Right hindlimb (tissue), 1 donor: ENCODE results near the gene RNF123.
"Not testable (repeated sequence)": the region's sequence is repeated elsewhere in the genome, so short reads cannot be mapped to it uniquely, and the experiment has no call there.

Source experiments
- DNase-seq: peaks from one replicate; pipeline ENCODE4 v3.0.0-alpha.2; 2018

Gene RNF123

DNA sequence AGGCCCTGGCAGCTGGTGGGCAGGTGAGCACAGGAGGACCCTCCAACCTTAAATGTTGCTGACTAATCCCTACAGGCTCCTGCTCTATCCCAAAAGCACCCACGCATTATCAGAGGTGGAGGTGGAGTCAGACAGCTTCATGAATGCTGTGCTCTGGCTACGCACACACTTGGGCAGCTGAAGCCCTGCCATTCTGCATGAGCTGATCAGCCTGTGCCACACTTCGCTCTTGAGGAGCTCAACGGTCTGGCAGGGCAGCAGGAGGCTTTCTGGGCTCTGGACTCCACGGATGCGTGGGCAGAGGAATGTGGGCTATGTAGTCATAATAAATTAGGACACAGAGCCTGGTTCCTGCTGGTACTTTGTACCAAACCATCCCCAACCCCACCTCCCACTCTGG is 6.2 kb upstream of the RNF123 start:
- DNase-seq: no peak

GRCh38 chr3:49684453-49684852 is 4.9 kb upstream of the RNF123 start:
- not testable (repeated sequence) for DNase-seq

DNA sequence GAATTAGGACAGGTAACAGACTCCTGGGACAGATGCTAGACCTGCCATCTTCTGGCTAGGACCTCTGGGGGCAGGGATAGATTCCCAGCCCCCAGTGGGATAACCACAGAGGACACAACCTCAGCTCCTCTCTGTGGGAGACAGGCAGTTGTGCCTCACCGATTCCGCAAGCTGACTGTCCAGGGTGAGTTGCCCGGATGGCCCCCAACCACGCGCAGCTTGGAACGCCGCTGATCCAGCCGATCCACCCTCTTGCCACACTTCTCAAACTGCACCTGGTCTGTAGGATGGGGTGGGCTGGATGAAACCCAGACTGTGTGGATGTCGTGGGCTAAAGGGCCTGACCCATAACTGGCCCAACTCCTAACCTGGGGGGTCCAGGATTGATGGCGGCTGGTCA is 4.3 kb upstream of the RNF123 start:
- DNase-seq: not testable (repeated sequence)

DNA sequence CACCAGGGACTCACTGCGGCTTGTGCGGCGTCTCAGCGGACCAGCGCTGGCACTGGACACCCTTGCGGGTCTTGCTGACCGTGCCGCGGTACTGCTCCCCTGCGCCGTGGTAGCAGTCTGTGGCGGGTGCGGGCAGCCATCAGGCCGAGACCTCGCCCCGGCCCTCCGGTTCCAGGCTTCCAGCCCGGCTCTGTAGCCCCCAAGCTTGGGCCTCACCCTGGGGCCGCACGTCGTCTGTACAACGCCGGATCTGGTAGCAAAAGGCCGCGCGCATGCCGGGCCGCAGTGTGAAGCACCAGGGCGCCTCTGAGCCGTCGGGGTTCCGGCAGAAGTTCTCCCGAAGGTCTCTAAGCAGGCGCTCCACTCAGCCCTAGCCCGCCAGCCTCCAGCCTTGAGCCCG is 3.5 kb upstream of the RNF123 start:
- DNase-seq: not testable (repeated sequence)

DNA sequence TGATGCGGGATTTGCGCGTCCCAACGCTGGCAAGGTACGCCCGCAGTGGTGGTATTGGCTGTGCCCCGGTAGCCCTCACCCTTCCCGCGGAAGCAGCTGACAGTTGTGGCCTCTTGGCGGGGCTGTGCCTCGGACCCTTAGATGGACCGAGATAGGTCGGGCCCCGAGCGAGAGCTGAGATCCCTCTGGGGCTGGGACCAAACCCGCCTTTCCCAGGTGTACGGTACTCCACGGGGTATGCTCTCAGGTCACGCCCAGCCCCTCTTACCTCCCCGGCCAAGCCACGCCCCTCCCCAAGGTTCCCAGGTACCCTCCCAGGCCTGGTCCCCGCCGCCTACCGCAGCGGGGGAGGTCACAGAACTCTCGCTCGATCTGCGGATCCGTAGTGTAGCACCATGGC is 3.0 kb upstream of the RNF123 start:
- not testable (repeated sequence) for DNase-seq

GRCh38 chr3:49686769-49687423 is 2.5 kb upstream of the RNF123 start:
- not testable (repeated sequence) for DNase-seq

DNA sequence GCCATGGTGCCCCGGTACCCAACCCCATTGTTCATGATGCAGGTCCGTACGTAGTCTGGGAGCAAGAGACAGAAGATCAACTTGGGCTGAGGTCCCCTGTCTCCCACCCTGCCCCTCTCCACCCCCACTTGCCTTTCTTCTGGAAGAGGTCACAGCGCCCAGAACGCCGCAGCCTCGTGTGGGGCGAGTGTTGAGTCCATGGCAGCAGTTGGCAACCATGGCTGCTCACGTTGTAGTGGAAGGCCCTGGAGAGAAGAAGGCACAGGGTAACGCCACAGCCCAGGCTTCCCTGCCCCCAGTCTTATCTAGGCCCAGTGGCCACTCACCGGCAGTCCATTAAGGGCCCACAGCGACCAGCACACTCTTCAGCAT is 1.9 kb upstream of the RNF123 start:
- not testable (repeated sequence) for DNase-seq

DNA sequence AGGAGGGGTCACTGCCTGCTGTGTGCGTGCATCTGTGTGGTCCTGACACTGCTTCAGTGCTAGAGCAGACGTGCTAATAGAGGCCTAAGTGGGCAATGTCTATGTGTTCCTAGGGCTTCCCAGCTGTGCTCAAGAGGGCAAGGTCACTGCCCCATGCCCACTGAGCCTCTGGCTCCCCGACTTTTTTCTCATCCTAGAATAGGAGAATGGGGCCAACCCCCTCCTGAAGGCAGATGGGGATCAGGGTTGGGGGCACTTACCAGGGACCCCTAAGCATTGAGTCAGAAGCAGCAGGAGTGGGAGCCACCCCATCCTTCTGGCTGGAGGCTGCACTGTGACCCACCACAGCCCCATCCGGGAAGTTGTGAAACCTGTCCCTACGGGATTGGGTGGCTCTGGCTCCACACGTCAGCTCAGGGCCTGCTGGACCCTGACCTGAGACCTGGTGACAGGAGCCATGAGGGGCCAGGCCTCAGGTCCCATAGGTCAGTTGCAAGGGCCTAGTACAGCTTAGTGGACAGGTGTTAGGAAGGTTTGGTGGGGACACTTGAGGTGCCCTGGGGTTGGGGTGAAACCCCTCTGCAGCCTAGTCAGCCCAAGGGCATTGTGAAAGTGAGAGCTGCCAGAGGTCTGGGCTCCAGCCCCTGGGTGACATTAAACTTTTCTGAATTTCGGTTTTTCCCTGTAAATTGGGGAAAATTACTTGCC is 865 bp upstream of the RNF123 start:
- DNase-seq: not testable (repeated sequence)

GRCh38 chr3:49689908-49690624 is 709 bp downstream of the RNF123 start:
- not testable (repeated sequence) for DNase-seq

DNA sequence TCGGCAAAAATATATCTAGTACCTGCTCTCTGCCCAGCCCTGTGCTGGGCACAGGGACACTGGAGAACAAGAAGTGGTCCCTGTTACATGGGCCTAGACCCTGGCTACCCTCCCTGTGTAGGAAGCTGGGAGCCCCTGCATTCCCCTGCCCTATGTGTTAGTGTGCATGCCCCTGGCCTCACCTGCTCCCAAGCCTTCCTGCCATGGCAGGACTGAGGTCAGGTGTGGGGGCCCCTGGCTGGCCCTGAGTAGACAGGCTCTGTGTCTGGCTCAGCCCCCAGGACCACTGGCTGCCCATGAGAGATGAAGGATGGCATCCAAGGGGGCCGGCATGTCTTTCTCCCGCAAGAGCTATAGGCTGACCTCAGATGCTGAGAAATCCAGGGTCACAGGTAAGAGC is 1.5 kb downstream of the RNF123 start:
- DNase-seq: not testable (repeated sequence)

DNA sequence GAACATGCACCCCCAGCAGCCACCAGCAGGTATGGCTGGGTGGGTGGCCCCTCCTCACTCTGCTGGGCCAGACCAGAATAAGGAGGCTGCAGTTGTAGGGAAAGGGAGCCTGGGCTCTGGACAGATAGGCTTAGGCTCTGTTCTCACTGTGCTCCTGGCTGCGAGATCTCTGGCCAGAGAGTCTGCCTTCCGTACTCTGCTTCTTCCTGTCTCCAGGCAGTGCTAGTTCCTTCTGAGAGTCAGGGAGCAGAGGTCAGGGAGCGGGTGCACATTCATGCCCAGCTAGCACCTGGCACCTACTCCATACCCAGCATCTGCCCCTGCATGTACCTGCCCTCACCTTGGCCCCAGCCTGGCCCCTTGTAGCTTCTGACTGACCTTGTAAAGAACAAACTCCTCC is 2.1 kb downstream of the RNF123 start:
- DNase-seq: not testable (repeated sequence)

GRCh38 chr3:49694409-49695070 is 5.2 kb downstream of the RNF123 start:
- not testable (repeated sequence) for DNase-seq

DNA sequence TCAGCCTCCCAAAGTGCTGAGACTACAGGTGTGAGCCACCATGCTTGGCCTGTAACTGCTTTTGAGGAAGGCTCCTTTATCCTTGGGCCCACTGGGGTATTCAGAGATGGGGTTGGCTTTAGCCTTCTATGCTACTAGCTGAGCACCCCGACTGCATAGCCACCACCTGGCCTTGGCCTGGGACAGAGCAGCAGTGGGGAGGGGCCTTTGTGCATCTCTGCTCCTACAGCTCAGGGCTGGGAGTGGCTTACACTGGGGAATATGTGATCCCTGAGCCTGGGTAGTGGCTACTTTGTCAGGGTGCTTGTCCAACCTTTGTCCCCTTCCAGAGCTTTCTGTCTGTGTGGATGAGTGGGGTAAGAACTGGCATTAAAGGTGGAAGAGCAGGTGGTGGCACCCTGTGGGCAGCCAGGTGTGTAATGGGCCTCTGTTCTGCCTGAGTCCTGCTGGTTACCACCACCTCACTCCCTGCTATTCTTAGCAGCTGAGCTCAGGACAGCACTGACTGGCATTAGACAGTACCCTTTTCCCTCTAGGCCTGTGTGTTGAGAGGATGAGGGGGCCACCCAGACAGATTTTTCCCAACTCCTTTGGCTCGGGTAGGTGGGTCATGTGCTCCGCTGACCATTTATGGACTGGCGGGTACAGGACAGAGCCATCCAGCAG is 6.1 kb downstream of the RNF123 start:
- not testable (repeated sequence) for DNase-seq

- DNase-seq: no peak
Observed at GRCh38 chr3:49699281-49699979, 10.1 kb downstream of the RNF123 start.

DNA sequence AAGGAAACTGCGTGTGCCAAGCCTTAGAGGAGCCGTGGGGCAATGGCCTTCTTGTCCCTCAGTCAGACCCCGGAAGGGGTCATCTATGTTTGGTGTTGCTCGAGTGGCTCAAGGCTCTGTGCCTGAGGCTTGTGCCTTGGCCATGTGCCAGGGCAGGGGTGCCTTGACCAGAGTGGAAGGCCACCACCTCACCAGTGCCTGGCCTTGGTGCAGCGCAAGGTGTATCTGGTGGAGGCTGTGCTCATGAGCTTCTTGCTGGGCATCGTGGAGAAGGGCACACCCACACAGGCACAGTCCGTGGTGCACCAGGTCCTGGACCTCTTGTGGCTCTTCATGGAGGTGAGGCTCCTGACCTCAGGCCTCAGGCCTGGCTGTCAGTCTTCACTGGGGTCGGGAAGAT is 10.7 kb downstream of the RNF123 start:
- DNase-seq: no peak

- DNase-seq: no peak
Observed at GRCh38 chr3:49700453-49701128, 11.2 kb downstream of the RNF123 start.

- DNase-seq: no peak
Observed at GRCh38 chr3:49701388-49702077, 12.2 kb downstream of the RNF123 start.

DNA sequence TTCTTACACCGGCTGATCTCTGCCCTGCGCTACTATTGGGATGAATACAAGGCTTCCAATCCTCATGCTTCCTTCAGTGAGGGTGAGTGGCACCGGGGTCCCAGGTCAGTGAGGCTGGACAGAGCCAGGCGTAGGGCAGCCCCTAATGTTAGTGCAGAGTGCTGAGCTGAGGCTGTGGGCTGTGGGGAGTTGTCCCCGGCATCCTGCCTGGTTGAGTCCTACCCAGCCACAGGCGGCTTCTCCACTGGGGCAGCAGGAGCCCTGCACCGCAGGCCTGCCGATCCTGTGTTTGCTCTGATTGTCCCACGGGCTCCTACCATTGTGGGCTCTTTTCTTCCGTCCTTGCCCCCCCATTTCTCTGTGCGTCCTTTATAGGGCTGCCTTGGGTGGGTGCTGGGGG is 13.3 kb downstream of the RNF123 start:
- no peak for DNase-seq

DNA sequence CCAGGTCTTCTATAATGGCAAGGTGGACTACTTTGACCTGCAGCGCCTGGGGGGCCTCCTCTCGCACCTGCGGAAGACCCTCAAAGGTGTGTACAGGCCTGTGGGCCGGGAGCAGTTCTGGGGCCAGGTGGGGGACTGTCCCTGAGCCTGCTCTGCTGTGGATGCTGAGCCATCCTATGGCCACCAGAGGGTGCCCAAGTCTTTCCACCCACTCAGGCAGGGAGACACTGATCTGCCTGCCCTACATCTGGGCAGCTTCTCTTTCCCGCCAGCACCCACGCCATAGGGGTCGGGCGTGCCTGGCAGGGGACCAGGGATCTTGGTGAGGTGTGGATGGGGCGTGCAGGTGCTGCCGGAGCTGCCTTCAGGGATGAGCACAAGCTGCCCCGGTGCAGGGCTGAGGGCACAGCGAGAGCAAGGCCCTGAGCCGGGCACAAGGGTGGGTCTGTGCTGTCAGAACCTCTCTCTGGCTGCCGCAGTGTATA is 14.1 kb downstream of the RNF123 start:
- peak; percentile 71 for DNase-seq

DNA sequence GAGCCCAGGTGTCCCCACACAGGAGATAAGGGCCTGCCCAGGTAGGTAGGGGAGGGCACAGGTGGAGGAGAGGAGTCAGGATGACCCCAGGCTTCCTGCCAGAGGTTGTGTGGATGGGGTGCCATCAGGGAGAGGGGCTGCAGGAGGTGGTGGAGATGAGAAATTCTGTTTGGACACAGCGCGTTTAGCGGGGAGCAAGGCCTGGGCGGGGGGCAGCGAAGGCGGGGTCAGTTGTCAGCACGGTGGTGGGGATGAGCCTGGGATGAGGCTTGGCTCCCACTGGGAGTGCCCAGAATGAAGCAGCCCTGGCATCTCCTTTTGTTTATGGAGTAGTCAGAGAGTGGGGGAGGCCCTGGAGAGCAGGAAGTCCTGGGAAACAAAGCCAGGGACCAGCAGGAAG is 14.6 kb downstream of the RNF123 start:
- DNase-seq: no peak

- no peak for DNase-seq
Observed at GRCh38 chr3:49704629-49705028, 15.3 kb downstream of the RNF123 start.
